Fibroblast of skin of back (primary cell): Measurements from ENCODE around the gene SLC24A3.
"Not testable (repeated sequence)": the region's sequence is repeated elsewhere in the genome, so short reads cannot be mapped to it uniquely, and the experiment has no call there.

Experiments used
- DNase-seq: peaks from one replicate; pipeline ENCODE4 v3.0.0-alpha.2; 2013

SLC24A3 gene

DNA sequence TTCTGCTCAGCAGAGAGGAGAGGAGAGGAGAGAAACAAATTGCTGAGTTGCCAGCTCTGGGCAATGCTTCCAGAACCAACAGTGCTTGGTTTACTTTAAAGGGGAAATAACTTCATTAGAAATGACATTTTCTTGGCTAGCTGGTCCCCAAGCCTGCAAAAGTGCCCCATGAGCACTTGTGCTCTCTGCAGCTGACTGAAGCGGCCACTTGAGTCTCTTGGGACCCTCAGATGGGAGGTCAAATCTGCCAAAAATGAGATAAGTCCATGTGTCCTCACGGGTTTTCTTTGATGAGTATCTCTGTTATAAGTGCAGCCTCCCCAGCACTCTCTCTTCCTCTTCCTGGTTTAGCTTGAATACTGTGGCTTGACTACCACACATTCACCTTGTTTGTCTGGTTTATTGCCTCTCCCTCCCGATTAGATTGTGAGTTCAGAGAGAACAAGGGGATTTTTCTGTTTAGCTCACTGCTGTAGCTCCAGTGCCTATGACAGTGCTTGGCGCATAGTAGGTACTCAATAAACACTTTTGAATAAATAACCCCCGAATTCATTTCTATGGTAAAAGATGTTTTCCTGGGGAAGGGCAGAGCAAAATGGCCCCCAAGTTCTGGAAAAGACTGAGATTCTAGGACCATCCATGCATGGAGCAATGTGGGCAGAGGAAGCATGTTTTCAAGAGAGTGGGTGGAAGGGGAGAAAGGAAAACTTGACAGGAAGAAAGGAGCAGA is 538.6 kb downstream of the SLC24A3 start:
- no peak for DNase-seq

DNA sequence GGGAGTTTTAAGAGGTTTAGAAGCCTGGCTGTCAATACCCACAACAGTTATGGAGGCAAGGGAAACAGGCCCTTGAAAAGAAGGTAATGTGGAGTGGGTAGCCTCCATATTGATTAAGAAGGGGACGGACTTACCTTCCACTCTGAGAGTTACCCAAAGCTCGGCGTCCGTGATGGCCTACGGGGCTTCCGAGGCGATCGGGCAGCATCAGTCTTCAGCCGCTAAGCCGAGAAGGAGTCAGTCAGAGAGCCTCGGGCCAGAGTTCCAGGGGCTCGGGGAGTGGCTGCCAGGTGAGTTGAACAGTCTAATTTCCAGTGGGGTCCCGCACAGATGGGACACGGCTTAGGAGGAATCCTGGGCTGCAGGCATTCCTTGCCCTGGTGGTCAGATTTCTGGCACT is 541.8 kb downstream of the SLC24A3 start:
- DNase-seq, result not testable (repeated sequence)

DNA sequence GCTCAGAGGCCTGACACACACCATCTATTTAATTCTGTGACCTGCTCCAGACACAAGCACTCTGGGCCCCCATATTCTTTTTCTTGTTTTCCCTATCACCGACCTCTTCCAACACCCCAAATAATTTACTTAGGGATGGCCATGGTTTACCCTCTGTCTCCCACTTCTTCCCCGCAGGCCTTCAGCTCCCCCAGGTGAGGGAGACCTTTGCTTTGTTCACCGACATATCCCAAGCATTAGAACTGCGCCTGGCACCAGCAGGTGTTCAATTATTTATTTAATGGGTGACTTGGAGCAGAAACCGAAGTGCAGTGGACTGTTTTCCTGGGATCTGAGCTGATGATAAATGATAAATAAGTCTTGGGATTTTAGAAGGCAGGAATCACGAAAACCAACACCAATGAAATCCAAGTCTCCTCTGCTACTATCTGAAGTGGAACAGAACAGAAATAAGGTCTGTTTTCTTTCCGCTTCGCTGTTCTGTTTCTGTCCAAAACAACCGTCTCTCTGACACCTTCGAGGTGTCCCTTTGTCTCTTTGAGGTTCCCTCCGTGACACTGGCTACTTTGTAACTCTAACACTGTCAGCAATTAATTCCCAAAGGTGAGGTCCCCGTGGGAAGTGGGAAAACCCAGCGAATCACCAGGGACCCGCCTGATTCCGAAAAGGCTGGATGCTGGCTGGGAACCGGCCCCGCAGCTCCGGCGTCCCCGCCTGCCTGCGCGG is 544.5 kb downstream of the SLC24A3 start:
- DNase-seq, result no peak

DNA sequence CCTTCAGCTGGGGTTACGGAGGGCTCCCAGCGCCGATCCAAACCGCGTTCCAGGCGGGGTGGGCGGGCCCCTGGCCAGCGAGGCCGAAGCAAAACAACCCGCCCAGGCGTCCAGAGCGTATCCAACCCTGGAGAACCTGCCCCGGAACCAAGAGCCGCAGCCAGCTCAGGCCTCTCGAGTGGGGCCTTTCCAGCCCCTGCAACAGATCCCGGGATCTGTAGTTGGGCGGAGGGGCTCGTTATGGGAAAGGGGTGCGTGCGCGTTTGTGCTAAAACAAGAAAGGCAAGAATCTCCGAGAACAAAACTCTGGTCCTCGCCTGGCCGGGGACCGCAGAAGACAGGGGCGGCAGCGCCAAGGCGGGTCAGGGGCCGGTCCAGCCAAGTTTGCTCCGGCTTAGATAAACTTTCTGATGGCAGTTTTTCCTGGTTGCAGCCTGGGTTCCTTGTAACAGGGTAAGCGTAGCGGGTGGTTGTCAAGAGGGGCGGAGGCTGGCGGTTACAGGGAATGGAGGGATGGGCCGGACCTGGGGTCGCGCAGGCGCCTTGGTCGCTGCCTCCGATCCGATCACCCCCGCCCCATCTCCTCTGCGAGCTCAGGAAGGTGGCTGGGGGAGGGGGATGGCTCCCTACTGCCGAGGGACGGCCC is 545.2 kb downstream of the SLC24A3 start:
- DNase-seq, result peak; percentile 89

DNA sequence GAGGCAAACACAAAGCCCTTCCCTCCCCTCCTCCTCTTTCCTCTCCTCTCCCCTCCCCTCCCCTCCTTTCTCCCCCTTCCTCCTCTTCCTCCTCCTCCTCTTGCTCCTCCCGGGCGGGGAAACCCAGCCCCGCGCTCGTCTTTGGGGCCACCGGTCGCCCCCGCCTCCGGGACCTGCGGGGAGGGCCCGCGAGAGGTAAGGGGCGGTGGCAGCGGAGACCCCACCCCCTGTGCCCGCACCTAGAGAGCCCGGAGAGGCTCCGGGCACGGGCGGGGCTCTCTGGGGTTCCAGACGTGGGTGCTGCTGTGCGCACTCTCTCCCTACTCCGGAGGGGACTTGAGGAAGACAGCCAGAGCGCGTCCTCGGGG is 545.7 kb downstream of the SLC24A3 start, which contains the start of gene RIN2:
TSS of gene RIN2 (plus strand) at position 126 of the 368 bp plus-strand sequence. CDS start 131,344 bp downstream, outside the sequence.
- no peak for DNase-seq

DNA sequence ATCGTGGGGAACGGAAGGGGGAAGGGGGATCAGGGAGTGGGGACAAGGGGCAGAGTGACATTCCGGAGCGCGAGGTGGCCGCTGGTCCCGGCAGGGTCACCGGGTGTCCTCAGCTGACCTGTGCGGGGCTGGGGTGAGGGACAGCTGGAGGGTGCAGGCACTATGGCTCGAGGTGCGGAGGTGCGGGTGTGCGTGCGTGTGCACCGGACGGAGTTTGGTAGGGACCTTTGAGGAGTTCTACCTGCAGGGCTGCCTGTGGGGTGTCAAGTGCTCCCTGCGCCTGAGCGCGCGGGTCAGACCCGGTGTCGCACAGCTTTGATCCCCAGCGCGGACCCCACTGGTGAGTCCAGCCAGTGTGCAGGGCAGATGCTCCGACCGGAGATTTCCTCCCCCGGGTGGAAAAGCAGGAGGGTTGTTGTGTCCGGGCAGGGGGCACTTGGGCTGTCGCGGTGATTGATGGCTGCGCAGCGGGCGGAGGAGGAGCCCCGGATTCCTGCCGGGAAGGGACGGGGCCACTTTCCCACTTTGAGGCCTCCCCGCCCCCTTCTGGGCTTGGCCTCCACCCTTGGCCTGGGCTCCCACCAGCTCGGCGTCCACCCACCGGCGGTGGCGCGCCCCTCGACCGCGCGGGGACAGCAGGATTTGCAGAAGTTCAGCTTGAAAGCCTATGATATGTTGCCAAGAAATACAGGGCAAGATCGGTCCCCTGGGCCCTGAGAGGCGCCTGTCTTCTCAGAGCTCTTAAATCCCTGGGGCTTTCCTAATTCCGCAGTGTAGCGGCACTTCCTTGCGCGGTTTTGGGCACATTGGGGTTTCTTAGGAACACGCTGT is 546.3 kb downstream of the SLC24A3 start:
- DNase-seq, result peak; percentile 69

DNA sequence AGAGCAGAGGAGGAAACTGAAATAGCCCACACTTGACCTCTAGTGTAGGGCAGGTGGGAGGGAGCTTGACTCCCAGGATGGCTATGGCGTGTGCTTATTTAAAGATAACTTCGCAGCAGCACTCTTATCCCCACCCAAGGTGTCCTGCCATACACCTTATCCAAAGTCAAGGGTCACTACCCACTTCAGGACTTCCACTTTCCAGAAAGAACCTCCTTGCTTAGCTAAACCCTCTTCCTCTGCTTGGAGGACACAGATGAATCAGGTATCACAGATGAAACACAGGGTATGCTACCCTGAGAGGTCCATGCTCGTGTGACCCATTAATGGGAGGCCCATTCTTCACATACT is 547.9 kb downstream of the SLC24A3 start:
- DNase-seq, result no peak

DNA sequence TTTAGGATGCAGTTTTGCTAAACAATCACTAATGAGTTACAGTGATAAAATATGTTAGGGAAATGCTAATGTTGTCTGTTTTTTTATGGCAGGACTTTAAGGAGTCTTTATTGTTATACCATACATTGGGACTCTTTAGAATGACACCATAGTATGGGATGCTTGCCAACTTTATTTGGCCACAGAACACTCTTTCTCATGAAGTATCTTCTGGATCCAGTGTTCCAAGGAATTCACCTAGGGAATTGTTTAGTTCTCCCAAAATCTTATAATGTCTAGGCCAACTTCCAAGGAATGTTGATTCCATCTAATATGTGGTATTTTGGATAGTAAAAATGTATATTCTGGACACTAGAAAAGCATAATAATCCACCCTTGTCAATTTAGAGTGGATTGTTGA is 548.9 kb downstream of the SLC24A3 start:
- no peak for DNase-seq

DNA sequence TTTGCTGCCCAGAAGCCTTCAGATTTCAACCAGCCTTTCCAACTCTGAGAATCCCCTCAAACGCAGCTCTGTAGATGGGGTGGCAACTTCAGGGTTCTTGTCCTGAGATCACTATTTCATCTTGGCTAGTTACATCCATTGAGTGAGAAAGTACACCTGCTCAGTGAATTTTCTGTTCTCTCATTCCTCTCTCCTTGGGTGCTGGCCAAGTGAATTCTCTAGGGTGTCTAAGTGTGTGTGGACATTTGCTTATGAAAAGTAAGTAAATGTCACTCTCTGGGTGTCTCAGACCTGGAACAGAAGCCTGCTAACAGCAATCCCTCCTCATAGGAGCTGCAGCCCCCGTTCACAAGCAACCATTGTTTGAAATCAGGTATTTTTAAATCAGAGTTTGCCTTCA is 549.4 kb downstream of the SLC24A3 start:
- DNase-seq, result no peak

DNA sequence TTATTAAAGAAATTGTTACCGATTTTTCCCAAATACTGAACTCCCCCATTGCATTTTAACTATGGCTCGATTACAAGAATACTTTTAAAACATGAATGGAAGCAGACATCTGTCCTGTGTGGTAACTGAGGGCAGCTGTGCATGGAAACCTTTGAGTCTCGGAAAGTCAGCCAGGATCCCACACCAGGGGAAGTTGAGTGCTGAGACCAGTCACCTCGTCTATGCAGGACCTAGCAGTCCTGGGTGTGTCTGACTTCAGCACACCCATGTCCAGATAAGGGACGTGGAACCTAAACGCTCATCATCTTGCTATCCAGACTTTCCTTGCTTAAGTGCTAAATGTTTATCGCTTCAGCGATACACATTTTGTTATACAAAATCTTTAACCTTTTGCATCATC is 551.8 kb downstream of the SLC24A3 start:
- no peak for DNase-seq

DNA sequence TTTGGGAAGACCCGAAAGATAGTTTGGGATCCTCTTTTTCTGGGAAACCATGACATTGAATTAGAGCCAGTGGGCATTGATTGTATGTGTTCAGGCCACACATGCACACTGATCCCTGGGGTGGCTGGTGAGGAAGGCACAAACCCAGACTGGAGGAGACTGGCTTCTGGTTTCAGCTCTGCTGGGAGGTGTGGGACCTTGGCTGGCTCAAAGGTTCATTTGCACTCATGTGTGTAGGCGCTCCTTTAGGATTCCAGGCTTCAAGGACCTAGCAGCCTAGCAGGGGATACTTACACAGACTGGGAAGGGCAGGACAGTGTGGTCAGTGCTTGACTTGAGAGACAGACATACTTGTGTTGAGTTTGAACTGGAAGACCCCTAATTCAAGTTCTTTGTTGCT is 552.8 kb downstream of the SLC24A3 start:
- no peak for DNase-seq

DNA sequence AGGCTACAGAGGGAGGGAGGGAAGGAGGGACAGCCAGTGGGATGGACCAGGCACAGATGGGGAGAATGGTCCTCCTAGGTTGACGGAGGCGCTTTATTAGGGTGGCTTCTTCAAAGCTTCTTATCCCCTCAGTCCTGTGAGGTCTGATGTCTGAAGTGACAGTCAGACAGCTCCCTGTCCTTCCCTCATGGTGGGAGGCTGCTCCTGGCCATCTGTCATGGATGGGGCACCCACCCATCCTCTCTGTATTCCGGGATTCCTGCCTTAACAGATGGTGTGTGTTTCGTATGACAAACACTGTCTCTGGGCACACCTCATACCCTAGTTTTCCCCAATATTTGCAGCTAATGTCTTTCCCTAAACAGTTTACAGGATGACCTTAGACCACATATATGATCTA is 553.5 kb downstream of the SLC24A3 start:
- DNase-seq, result no peak

DNA sequence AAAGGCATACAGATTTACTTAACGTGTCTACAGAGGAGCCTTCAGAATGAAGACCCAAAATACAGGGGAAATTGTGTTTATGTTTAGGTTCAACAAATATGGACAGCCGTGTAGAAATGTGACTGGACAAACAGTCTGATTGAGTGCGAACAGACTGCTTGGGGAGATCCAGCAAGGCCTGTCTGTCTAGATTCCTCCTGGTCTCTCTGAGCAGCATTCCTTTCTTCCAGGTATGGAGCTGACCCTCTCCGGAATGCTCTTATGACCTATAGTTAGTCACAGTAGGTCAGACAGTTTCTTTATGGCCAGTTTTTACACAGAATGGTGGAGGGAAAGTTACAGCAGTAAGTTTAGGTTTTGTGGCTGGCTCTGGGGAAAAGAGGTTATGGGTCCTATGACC is 554.6 kb downstream of the SLC24A3 start:
- DNase-seq, result no peak

DNA sequence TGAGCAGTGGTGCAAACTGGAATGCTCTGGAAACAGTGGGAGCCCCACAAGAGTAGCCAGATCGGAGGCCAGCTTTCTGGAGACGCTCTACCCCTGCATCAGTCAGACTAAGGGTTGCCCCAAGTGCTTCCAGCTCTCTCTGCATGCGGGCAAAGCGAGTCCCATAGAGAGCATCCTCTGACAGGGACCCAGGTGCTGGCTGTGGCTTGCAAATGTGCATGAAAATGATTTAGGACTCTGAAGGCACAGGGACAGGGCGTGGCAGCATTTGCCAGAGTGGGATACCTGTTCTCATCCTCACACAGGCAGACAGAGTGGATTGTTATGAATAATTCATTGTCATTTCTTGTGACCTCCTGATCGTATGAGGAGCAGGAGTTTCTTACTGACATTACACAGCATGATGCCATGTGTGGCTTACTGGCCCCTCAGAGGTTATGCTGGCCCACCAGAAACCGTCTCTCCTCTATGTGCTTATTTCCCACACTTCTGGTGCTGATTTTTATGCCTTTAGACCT is 555.9 kb downstream of the SLC24A3 start:
- no peak for DNase-seq

DNA sequence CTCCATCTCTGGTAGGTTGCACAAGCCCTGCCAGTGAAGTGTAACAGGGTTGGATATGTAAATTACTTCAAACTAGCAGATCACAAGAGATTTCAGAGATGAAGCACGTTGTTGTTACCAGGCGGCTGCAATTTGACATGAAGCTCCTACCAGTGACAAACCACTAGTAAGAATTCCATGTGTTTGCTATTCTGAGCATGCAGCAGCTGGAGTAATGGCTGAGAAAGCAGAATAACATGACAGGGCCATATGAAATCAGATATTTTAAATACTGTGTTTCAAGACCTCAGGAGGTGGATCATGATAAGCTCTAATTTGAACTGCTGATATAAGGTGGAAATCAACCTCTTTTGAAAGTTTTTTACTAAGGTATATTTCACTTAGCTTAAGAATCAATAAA is 557.1 kb downstream of the SLC24A3 start:
- DNase-seq, result no peak

DNA sequence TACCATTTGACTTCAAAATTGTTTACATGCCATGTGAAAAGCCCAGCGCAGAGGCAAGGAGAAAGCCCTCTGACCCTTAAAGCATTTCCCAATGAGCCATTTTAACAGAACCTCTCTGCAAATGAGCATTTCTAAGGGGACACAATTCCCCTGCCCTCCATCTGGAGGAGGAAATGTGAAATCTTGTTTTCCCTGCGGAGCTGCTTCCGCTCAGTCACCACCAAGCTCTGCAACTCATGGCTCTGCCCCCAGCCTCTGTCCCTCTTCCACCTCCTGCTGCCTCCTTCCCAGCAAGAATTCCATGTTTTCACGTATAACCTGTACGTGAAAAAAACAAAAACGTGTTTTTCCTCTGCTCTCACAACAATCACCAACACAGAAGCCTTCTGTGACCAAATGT is 557.9 kb downstream of the SLC24A3 start:
- no peak for DNase-seq

DNA sequence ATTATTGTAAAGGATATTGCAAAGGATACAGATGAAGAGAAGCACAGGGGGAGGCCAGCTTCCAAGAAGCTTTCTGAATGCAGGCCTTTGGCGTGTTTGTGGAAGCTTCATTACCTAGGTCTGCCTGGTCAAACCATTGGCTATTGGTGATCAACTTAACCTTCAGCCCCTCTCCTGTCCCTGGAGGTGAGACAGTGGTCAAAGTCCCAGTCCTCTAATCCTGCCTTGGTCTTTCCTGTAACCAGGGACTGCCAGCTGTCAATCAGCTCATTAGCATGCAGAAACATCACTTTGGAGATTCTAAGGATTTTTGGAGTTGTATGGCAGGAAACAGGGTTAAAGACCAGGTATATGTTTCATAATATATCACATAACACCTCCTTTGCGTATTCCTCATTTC is 558.6 kb downstream of the SLC24A3 start:
- DNase-seq, result no peak
